HepG2 (cell line): ENCODE results near the gene FAM181A. TPM values are rescaled to one million over a fixed set of nuclear protein-coding genes. Genes with fewer than 3 reads are reported as not detected.
A peak's percentile ranks its signal among the peaks of the same experiment; 100 is the strongest.

Source experiments
- ATF1 ChIP-seq: IDR thresholded peaks from 2 replicates; pipeline ENCODE4 v1.6.1; 2016; ENCODE audit warnings: mild to moderate bottlenecking, control low read depth
- ATF3 ChIP-seq: sonication (generic); formaldehyde crosslinking; IDR thresholded peaks from 2 replicates; pipeline ENCODE4 v1.4.0; 2020; ENCODE audit warnings: missing genetic modification reagents
- BCLAF1 ChIP-seq: fragments of 450-650 bp; IDR thresholded peaks from 2 replicates; pipeline ENCODE4 v1.6.1; 2017; ENCODE audit warnings: mild to moderate bottlenecking
- CSRNP2 ChIP-seq: sonication (generic); formaldehyde crosslinking; conservative IDR thresholded peaks from 2 replicates; pipeline ENCODE4 v1.8.0; 2022; ENCODE audit warnings: low read depth, missing genetic modification reagents
- MAZ ChIP-seq, 2 experiments: sonication (generic) in 1 of 2; formaldehyde crosslinking in 1 of 2; IDR thresholded peaks; 2 replicates each; pipeline versions ENCODE4 v1.5.0 to v1.6.1; 2012 to 2020; ENCODE audit warnings: low read depth in 2 of 2, mild to moderate bottlenecking in 2 of 2, borderline replicate concordance in 1 of 2, improper control_type of control experiment in 1 of 2, low read length in 1 of 2, missing genetic modification reagents in 1 of 2, moderate library complexity in 1 of 2
- MED1 ChIP-seq: sonication (generic); formaldehyde crosslinking; IDR thresholded peaks from 2 replicates; pipeline ENCODE4 v1.4.0; 2020; ENCODE audit warnings: missing genetic modification reagents
- MEIS2 ChIP-seq: sonication (generic); formaldehyde crosslinking; IDR thresholded peaks from 2 replicates; pipeline ENCODE4 v1.9.0; 2021; ENCODE audit warnings: mild to moderate bottlenecking, missing genetic modification reagents
- MZF1 ChIP-seq: sonication (generic); formaldehyde crosslinking; IDR thresholded peaks from 2 replicates; pipeline ENCODE4 v1.8.1; 2023; ENCODE audit warnings: mild to moderate bottlenecking, missing genetic modification reagents, borderline replicate concordance
- NR2F6 ChIP-seq, 2 experiments: IDR thresholded peaks; 2 replicates each; pipeline ENCODE4 v1.6.1; 2016; ENCODE audit warnings: antibody characterized with exemption in 1 of 2, mild to moderate bottlenecking in 1 of 2
- PATZ1 ChIP-seq: sonication (generic); formaldehyde crosslinking; IDR thresholded peaks from 2 replicates; pipeline ENCODE4 v1.4.0; 2020; ENCODE audit warnings: missing genetic modification reagents
- SP2 ChIP-seq: sonication (generic); formaldehyde crosslinking; IDR thresholded peaks from 2 replicates; pipeline ENCODE4 v1.5.1; 2020; ENCODE audit warnings: mild to moderate bottlenecking, missing genetic modification reagents
- XRCC5 ChIP-seq: fragments of 200-400 bp; formaldehyde crosslinking; optimal IDR thresholded peaks from 2 replicates; pipeline ENCODE3; 2017; ENCODE audit warnings: mild to moderate bottlenecking, low read length
- ZFP36 ChIP-seq: fragments of 150-350 bp; IDR thresholded peaks from 2 replicates; pipeline ENCODE4 v1.6.1; 2018; ENCODE audit warnings: borderline replicate concordance, low read length, low read depth; ENCODE audit not compliant: partially characterized antibody
- ZGPAT ChIP-seq: IDR thresholded peaks from 2 replicates; pipeline ENCODE4 v1.6.1; 2016; ENCODE audit warnings: mild to moderate bottlenecking
- ZKSCAN8 ChIP-seq: IDR thresholded peaks from 2 replicates; pipeline ENCODE4 v1.6.1; 2016; ENCODE audit warnings: borderline replicate concordance, missing genetic modification reagents, missing compliant biosample characterization
- ZNF12 ChIP-seq: sonication (generic); formaldehyde crosslinking; IDR thresholded peaks from 2 replicates; pipeline ENCODE4 v1.5.0; 2020; ENCODE audit warnings: missing genetic modification reagents
- ZNF354B ChIP-seq: sonication (generic); formaldehyde crosslinking; IDR thresholded peaks from 2 replicates; pipeline ENCODE4 v1.8.0; 2022; ENCODE audit warnings: mild to moderate bottlenecking, missing genetic modification reagents
- ZNF550 ChIP-seq: sonication (generic); formaldehyde crosslinking; IDR thresholded peaks from 2 replicates; pipeline ENCODE4 v1.4.0; 2020; ENCODE audit warnings: mild to moderate bottlenecking, missing genetic modification reagents, borderline replicate concordance
- ZNF678 ChIP-seq: sonication (generic); formaldehyde crosslinking; IDR thresholded peaks from 2 replicates; pipeline ENCODE4 v1.4.0; 2020; ENCODE audit warnings: mild to moderate bottlenecking, missing genetic modification reagents
- ZNF737 ChIP-seq: sonication (generic); formaldehyde crosslinking; IDR thresholded peaks from 2 replicates; pipeline ENCODE4 v1.5.0; 2020; ENCODE audit warnings: missing genetic modification reagents, mild to moderate bottlenecking, borderline replicate concordance
- ZNF850 ChIP-seq: sonication (generic); formaldehyde crosslinking; conservative IDR thresholded peaks from 2 replicates; pipeline ENCODE4 v1.9.0; 2021; ENCODE audit warnings: mild to moderate bottlenecking, missing genetic modification reagents
- polyA plus RNA-seq, 8 experiments: library from polyadenylated mRNA; depleted of rRNA in 3 of 8; stranded (reverse) in 7 of 8; unstranded in 1 of 8; fragments of >200 nt; fragmentation: Illumina TruSeq in 4 of 8; extraction: Trizol in 4 of 8; gene quantifications; 2 replicates each; pipeline versions ENCODE4 v1.2.1 to v1.2.3, GENCODE V29; 2011 to 2016; ENCODE audit warnings: low read depth in 4 of 8, missing spikeins in 1 of 8, mixed read lengths in 1 of 8; ENCODE audit not compliant: insufficient read depth in 1 of 8
- total RNA-seq, 5 experiments: library from RNA; depleted of rRNA; stranded (reverse); fragments of >200 nt; fragmentation: Illumina TruSeq; extraction: Trizol; gene quantifications; 2 replicates each; pipeline ENCODE4 v1.2.3, GENCODE V29; 2016; ENCODE audit warnings: low read depth in 1 of 5

FAM181A gene
- total and polyA plus RNA-seq, 2 of the 13 experiments (the other 11 are each of a cell fraction or from before 2014, with no cell fraction given): 1.1 to 1.5 TPM

GRCh38 chr14:93903342-93904184, 23.6 kb upstream of the FAM181A start (continued):
- TF ChIP-seq ATF1: no peak
- TF ChIP-seq ZNF12: no peak
- no peak for TF ChIP-seq ZKSCAN8 (CRISPR knock-in tag)
- TF ChIP-seq MEIS2 (CRISPR knock-in tag): peak; percentile 61; the same call in 1 of the 2 replicates
- TF ChIP-seq ZGPAT: no peak; the same call in 1 of the 2 replicates
- peak; percentile 61 for TF ChIP-seq XRCC5
- TF ChIP-seq MAZ (IDR thresholded peaks at IDR 0.05; ENCODE audit: borderline replicate concordance, low read depth, low read length): no peak
- peak; percentile 67 for TF ChIP-seq MAZ (CRISPR knock-in tag; IDR thresholded peaks at IDR 0.05; ENCODE audit: low read depth)
- TF ChIP-seq ZNF550 (CRISPR knock-in tag): no peak
- no peak for TF ChIP-seq ZNF678 (CRISPR knock-in tag)
- TF ChIP-seq CSRNP2 (CRISPR knock-in tag): no peak
- TF ChIP-seq MZF1 (CRISPR knock-in tag): no peak
- TF ChIP-seq PATZ1 (CRISPR knock-in tag): peak; percentile 50
- no peak for TF ChIP-seq NR2F6 (IDR thresholded peaks at IDR 0.05)
- TF ChIP-seq NR2F6 (CRISPR knock-in tag; IDR thresholded peaks at IDR 0.05): no peak
- no peak for TF ChIP-seq ZNF354B
- TF ChIP-seq ZNF737: no peak
- no peak for TF ChIP-seq SP2 (CRISPR knock-in tag)
- TF ChIP-seq ZFP36: peak; percentile 67
- no peak for TF ChIP-seq ZNF850 (CRISPR knock-in tag)
- no peak for TF ChIP-seq ATF3 (CRISPR knock-in tag)
- 0 out of 2 replicates have a peak, but pooled peaks have one; percentile 32 for TF ChIP-seq MED1 (CRISPR knock-in tag)
- TF ChIP-seq BCLAF1: no peak
